Fibroblast of skin of abdomen (primary cell): ENCODE data around the gene SPI1.

Source experiments
- DNase-seq: peaks from one replicate; pipeline ENCODE4 v3.0.0-alpha.2; 2013

SPI1 gene

GRCh38 chr11:47406896-47407745, 28.8 kb upstream of the SPI1 start:
- no peak for DNase-seq

- DNase-seq, result no peak
Observed at GRCh38 chr11:47403571-47403970, 25.2 kb upstream of the SPI1 start.

- DNase-seq, result no peak
Observed at GRCh38 chr11:47403135-47403534, 24.8 kb upstream of the SPI1 start.

GRCh38 chr11:47400768-47401279, 22.5 kb upstream of the SPI1 start:
- no peak for DNase-seq

- no peak for DNase-seq
Observed at GRCh38 chr11:47399860-47400767, 21.8 kb upstream of the SPI1 start.

GRCh38 chr11:47398551-47398950, 20.2 kb upstream of the SPI1 start:
- no peak for DNase-seq

DNA sequence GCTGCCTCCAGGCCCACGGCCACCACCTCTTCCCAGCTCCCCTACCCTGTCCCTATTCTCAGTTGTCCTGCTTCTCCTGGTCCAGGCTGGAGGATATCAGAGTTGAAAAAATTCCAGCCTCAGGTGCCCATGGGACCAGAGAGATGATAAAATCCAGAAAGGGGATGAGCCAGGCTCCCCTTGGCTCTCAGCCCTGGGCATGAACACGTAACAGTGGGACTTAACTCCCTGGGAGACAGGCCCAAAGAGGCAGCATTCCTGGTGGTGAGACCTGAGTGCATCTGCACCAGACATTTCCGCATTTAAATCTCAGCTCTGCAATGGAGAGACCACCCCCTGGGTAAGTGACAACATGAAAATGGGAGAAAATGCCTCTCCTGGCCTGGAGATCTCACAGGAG, 19.7 kb upstream of the SPI1 start:
- DNase-seq, result no peak

- DNase-seq, result no peak
Observed at GRCh38 chr11:47396049-47396320, 17.6 kb upstream of the SPI1 start.

- no peak for DNase-seq
Observed at GRCh38 chr11:47395223-47396048, 17.1 kb upstream of the SPI1 start.

GRCh38 chr11:47394322-47395222, 16.2 kb upstream of the SPI1 start:
- no peak for DNase-seq

DNA sequence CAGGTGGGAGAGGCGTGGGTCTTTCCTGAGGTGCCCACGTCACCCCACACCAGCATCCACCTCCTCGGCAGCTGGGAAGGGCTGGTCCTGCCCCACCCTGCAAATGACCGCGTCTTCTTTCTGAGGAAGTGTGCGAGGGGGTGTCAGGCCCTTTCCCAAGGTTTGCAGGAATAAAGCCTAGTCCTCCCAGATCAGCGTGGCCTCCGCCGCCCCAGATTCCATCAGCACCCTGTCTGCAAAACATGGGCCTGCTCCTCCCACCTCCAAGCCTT, 15.6 kb upstream of the SPI1 start:
- no peak for DNase-seq

GRCh38 chr11:47393163-47394049, 15.1 kb upstream of the SPI1 start:
- peak; percentile 60 for DNase-seq

DNA sequence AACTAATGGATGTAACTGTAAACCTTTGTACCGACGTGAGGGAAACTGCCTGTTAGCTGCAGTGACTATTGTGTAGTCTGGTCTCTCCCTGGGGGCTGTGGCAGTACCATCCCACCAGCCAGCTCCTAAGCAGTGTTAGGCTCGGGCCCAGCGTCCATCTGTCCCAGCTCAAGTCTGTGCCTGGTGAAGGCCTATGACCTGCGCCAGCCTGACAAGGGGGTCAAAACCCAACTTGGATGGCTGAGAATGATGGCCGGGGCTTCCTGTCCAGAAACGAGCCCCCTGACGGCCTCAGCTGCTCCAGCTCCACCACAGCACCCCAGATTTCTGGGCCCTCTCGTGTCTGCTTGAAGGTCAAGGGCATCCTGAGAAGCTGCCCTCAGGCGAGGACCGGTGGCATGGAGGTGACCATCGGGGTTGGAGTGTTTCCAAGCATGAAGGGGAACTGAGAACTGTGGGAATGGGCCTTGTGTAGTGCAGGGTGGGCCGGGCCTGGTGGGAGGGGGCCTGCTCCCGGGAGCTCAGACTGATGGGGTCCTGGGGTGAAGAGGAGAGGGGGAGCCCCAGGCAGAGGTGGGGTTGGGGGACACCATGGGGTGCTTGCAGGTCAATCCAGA, 14.3 kb upstream of the SPI1 start:
- no peak for DNase-seq

- DNase-seq, result no peak
Observed at GRCh38 chr11:47391711-47392432, 13.5 kb upstream of the SPI1 start.

GRCh38 chr11:47391077-47391583, 12.8 kb upstream of the SPI1 start:
- DNase-seq, result no peak

GRCh38 chr11:47390422-47390760, 12.0 kb upstream of the SPI1 start:
- DNase-seq, result no peak

GRCh38 chr11:47389577-47390421, 11.5 kb upstream of the SPI1 start:
- DNase-seq, result no peak

DNA sequence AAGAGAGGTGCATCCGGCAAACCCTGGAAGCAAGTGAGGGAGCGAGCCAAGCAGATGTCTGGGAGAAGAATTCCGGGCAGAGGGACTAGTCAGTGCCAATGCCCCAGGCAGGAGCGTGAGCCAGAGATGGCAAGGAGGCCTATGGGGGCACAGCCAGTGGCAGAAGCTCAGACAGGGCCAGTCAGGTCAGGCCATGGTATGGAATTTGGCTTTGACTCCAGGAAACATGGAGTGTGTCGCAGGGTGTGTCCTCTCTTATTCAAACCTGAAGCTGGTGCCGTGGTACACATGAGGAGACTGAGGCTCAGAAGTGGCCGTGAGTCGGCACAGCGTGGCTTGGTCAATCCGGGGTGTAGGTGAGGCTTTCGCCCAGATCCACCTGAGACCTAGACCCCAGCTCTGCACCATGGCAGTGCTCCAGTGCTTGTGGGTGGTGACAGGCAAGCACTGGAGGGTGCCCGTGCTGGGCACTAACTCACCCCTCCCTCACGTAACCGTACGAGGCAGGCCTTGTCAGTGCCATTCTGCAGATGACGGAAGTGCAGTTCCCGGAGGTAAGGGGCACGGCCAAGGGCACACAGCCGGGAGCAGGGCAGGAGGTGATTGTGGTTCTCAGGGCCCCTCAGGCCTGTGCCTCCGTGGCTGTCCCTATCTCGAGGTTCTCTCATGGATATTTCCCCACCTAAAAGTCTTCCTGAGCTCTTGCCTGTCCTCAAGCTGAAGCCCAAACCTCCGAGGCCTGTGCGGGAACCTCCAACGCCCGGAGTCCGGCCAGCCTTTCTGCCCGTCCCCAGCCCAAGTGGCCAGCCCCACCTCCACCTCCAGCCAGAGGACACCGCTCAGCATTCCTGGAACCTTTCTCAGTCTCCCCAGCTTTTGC, 10.6 kb upstream of the SPI1 start:
- no peak for DNase-seq
